ENCODE measurements around the gene TBC1D7. TPM values are rescaled to one million over a fixed set of nuclear protein-coding genes. Genes with fewer than 3 reads are reported as not detected.

The TBC1D7 gene
- total and polyA plus RNA-seq, 2 donors from 2014 or later, result 12.9 to 39.4 TPM

GRCh38 chr6:13375360-13375878, 47.1 kb upstream of the TBC1D7 start:
- FAIRE-seq (no peak), DNase-seq (no peak)
- Histone ChIP-seq H3K36me3 (ENCODE audit: control insufficient read depth in 2 of 3, insufficient read depth in 3 of 3, low read length in 3 of 3) (no peaks in the 10 kb centered on the region), H3K4me3 (ENCODE audit: low read length in 3 of 3) (no peak overlapping the region), H3K9ac (ENCODE audit: low read length in 3 of 3) (no peak overlapping the region), H3K27ac (ENCODE audit: low read depth in 2 of 2, low read length in 2 of 2) (no peak overlapping the region), H3K4me1 (ENCODE audit: control insufficient read depth in 2 of 3, insufficient read depth in 2 of 3, low read depth in 1 of 3, low read length in 3 of 3) (no peaks in the 10 kb centered on the region), H3K27me3 (ENCODE audit: control insufficient read depth, insufficient read depth, low read length) (no peaks in the 10 kb centered on the region), H3K9me3 (ENCODE audit: control insufficient read depth in 2 of 3, insufficient read depth in 1 of 3, low read length in 3 of 3) (no peaks in the 10 kb centered on the region)
- TF ChIP-seq CTCF (IDR thresholded peaks at IDR 0.05; ENCODE audit: borderline replicate concordance, extremely low read depth, insufficient read depth), result no peak
- intact Hi-C loops (cut with DNase I), result no loop called here

GRCh38 chr6:13373919-13374318, 45.6 kb upstream of the TBC1D7 start:
- Histone ChIP-seq H3K9ac (ENCODE audit: low read length in 3 of 3) (no peak overlapping the region), H3K36me3 (ENCODE audit: control insufficient read depth in 2 of 3, insufficient read depth in 3 of 3, low read length in 3 of 3) (no peaks in the 10 kb centered on the region), H3K27ac (ENCODE audit: low read depth in 2 of 2, low read length in 2 of 2) (no peak overlapping the region), H3K9me3 (ENCODE audit: control insufficient read depth in 2 of 3, insufficient read depth in 1 of 3, low read length in 3 of 3) (no peaks in the 10 kb centered on the region), H3K4me1 (ENCODE audit: control insufficient read depth in 2 of 3, insufficient read depth in 2 of 3, low read depth in 1 of 3, low read length in 3 of 3) (no peaks in the 10 kb centered on the region), H3K27me3 (ENCODE audit: control insufficient read depth, insufficient read depth, low read length) (no peaks in the 10 kb centered on the region), H3K4me3 (ENCODE audit: low read length in 3 of 3) (no peak overlapping the region)
- DNase-seq (no peak), FAIRE-seq (no peak)
- no peak for TF ChIP-seq CTCF (IDR thresholded peaks at IDR 0.05; ENCODE audit: borderline replicate concordance, extremely low read depth, insufficient read depth)
- intact Hi-C loops (cut with DNase I), result no loop called here

GRCh38 chr6:13373488-13373886, 45.1 kb upstream of the TBC1D7 start:
- Histone ChIP-seq H3K4me1 (ENCODE audit: control insufficient read depth in 2 of 3, insufficient read depth in 2 of 3, low read depth in 1 of 3, low read length in 3 of 3) (no peaks in the 10 kb centered on the region), H3K9me3 (ENCODE audit: control insufficient read depth in 2 of 3, insufficient read depth in 1 of 3, low read length in 3 of 3) (no peaks in the 10 kb centered on the region), H3K36me3 (ENCODE audit: control insufficient read depth in 2 of 3, insufficient read depth in 3 of 3, low read length in 3 of 3) (no peaks in the 10 kb centered on the region), H3K27ac (ENCODE audit: low read depth in 2 of 2, low read length in 2 of 2) (no peak overlapping the region), H3K9ac (ENCODE audit: low read length in 3 of 3) (no peak overlapping the region), H3K4me3 (ENCODE audit: low read length in 3 of 3) (no peak overlapping the region), H3K27me3 (ENCODE audit: control insufficient read depth, insufficient read depth, low read length) (no peaks in the 10 kb centered on the region)
- no peak for TF ChIP-seq CTCF (IDR thresholded peaks at IDR 0.05; ENCODE audit: borderline replicate concordance, extremely low read depth, insufficient read depth)
- DNase-seq (no peak), FAIRE-seq (no peak)
- intact Hi-C loops (cut with DNase I), result no loop called here

Measured in kidney (tissue), 14 donors.